ENCODE results near the gene SCARB1.
"Not testable (repeated sequence)": the region's sequence is repeated elsewhere in the genome, so short reads cannot be mapped to it uniquely, and the experiment has no call there.

SCARB1 gene

GRCh38 chr12:124863416-124864325 lies at the start of gene SCARB1:
TSS of gene SCARB1 (minus strand) at chr12:124863864. CDS start at chr12:124863720, 144 bp downstream.
- DNase-seq: peak; percentile 77 to 78

- DNase-seq: not testable (repeated sequence)
Observed at GRCh38 chr12:124912529-124913287, 49.0 kb upstream of the SCARB1 start.

GRCh38 chr12:124911521-124911920 lies 47.9 kb upstream of the SCARB1 start:
- not testable (repeated sequence) for DNase-seq

- DNase-seq: no peak
Observed at GRCh38 chr12:124910561-124911478, 47.2 kb upstream of the SCARB1 start.

- DNase-seq: no peak
Observed at GRCh38 chr12:124909831-124910560, 46.3 kb upstream of the SCARB1 start.

GRCh38 chr12:124906606-124907261 lies 43.1 kb upstream of the SCARB1 start:
- DNase-seq: no peak

GRCh38 chr12:124904306-124905098 lies 40.8 kb upstream of the SCARB1 start:
- no peak for DNase-seq

- no peak for DNase-seq
Observed at GRCh38 chr12:124902916-124903315, 39.3 kb upstream of the SCARB1 start.

GRCh38 chr12:124901003-124901402 lies 37.3 kb upstream of the SCARB1 start:
- DNase-seq: no peak

- DNase-seq: not testable (repeated sequence)
Observed at GRCh38 chr12:124900345-124900795, 36.7 kb upstream of the SCARB1 start.

- no peak for DNase-seq
Observed at GRCh38 chr12:124898923-124899294, 35.2 kb upstream of the SCARB1 start.

GRCh38 chr12:124898200-124898922 lies 34.7 kb upstream of the SCARB1 start:
- peak; percentile 56 to 61 for DNase-seq

- DNase-seq: no peak
Observed at GRCh38 chr12:124896461-124896860, 32.8 kb upstream of the SCARB1 start.

GRCh38 chr12:124893792-124894516 lies 30.3 kb upstream of the SCARB1 start:
- no peak for DNase-seq

- no peak for DNase-seq
Observed at GRCh38 chr12:124888260-124888659, 24.6 kb upstream of the SCARB1 start.

GRCh38 chr12:124887766-124888165 lies 24.1 kb upstream of the SCARB1 start:
- DNase-seq: not testable (repeated sequence)

GRCh38 chr12:124884587-124885438 lies 21.1 kb upstream of the SCARB1 start:
- DNase-seq: peak; percentile 13 to 28
